Measurements from ENCODE around the gene PDLIM3. TPM values are rescaled to one million over a fixed set of nuclear protein-coding genes. Genes with fewer than 3 reads are reported as not detected.

The PDLIM3 gene
- total and polyA plus RNA-seq, 3 donors from 2014 or later = 29.8 to 66.4 (median 41.6) TPM

DNA sequence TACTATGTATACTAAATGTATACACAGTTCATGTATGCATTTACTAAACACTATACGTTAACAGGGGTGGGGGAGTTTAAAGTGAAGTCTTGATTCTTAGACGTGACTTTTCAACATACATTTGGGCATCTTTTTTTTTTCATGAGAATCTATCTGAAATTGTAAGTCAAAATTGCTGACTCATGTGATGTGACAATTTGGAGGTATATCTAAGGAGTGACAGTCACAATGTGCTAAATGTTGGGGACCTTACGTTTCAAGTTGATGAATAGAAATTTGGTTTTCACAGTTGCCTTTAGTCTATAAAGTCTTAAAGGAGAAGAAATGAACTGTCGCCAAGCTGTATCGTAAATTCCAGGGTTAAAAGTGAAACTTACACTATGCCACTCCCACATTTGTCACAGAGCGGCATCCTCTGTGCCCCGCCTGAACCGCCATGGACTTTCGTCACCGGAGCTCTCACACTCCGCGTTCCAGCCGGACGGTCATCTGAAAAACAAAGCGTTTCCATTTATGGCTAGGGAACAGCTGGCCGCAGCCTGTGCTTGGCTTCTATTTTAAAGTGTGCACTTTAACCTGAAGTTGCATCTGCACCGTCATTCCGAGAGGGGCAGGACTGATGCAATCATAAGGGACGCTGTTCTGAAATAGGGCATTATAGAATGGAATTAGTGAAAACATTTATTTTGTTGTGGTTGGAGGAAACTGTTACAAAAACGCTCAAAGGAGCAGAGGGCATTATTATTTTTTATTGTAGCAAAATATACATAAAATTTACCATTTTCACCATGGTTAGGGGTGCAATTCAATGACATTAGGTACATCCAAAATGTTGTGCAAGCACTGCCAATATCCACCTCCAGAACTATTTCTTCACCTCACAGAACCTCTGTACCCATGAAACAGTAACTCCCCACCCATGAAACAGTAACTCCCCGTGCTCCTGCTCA, 30.9 kb downstream of the PDLIM3 start:
- peak; percentile 73 for DNase-seq
- no peak for TF ChIP-seq POLR2A (IDR thresholded peaks at IDR 0.05)
- TF ChIP-seq, protein P1, sequence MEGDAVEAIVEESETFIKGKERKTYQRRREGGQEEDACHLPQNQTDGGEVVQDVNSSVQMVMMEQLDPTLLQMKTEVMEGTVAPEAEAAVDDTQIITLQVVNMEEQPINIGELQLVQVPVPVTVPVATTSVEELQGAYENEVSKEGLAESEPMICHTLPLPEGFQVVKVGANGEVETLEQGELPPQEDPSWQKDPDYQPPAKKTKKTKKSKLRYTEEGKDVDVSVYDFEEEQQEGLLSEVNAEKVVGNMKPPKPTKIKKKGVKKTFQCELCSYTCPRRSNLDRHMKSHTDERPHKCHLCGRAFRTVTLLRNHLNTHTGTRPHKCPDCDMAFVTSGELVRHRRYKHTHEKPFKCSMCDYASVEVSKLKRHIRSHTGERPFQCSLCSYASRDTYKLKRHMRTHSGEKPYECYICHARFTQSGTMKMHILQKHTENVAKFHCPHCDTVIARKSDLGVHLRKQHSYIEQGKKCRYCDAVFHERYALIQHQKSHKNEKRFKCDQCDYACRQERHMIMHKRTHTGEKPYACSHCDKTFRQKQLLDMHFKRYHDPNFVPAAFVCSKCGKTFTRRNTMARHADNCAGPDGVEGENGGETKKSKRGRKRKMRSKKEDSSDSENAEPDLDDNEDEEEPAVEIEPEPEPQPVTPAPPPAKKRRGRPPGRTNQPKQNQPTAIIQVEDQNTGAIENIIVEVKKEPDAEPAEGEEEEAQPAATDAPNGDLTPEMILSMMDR (IDR thresholded peaks at IDR 0.05) = no peak
- Histone ChIP-seq H3K27ac (peak overlapping the region; percentile 12 to 39), H3K27me3 (no peaks in the 10 kb centered on the region), H3K36me3 (ENCODE audit: low read depth, missing control alignments) (no peaks in the 10 kb centered on the region), H3K9me3 (no peaks in the 10 kb centered on the region), H3K4me3 (no peak overlapping the region), H3K4me1 (no peaks in the 10 kb centered on the region)
- 49 to 58% methylated on average over 21 of the region's 21 CpGs for WGBS, 2 donors
- intact Hi-C loops (cut with DNase I; ENCODE audit: low total_unique reads) = no loop called here

DNA sequence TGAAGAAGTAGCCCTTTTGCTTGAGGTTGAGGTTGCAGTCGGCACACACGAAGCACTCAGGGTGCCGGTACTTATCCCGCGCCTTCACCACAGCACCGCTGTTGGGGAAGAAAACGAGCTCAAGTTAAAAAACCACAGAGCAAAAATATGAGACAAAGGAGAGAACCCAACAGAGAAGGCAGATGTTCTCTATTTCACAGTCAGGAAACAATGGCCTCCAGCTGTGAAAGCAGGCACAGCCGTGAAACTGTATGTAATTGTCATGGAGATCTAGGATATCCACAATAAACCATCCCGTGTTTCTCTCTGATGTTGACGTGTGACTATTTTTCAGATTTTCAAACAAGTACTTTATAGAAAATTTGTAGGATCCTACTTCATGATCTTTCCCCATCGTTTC, 32.9 kb downstream of the PDLIM3 start:
- TF ChIP-seq, protein P1 (IDR thresholded peaks at IDR 0.05) = no peak
- intact Hi-C loops (cut with DNase I; ENCODE audit: low total_unique reads) = no loop called here
- Histone ChIP-seq H3K36me3 (ENCODE audit: low read depth, missing control alignments) (no peaks in the 10 kb centered on the region), H3K9me3 (no peaks in the 10 kb centered on the region), H3K4me3 (no peak overlapping the region), H3K27me3 (no peaks in the 10 kb centered on the region), H3K27ac (no peak overlapping the region), H3K4me1 (no peaks in the 10 kb centered on the region)
- WGBS, 2 donors = 69 to 89% methylated on average over 11 of the region's 11 CpGs
- no peak for DNase-seq

DNA sequence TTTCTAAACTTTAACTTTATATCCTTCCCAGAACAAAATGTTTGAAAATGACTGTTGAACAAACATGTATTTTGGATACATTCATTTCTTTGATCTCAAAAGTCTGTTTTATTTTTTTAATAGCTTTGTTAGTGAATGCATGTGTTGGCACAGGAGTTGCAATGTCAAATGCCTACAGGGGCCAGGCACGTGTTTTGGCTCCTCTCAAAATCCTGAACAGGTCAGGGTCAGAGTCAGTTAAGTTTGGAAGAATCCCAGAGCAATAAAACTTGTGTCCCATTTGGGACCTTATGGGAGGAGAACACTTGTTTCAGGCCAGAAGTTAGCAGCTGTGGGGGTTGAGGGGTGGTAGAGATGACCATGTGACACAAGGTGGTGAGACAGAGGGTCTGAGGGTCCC, 34.7 kb downstream of the PDLIM3 start:
- no peak for DNase-seq
- no peak for TF ChIP-seq POLR2A (IDR thresholded peaks at IDR 0.05)
- TF ChIP-seq, protein P1 (IDR thresholded peaks at IDR 0.05) = no peak
- intact Hi-C loops (cut with DNase I; ENCODE audit: low total_unique reads) = no loop called here
- H3K4me3 ChIP-seq = no peak overlapping the region
- no peaks in the 10 kb centered on the region for H3K4me1 ChIP-seq
- H3K27me3 ChIP-seq = no peaks in the 10 kb centered on the region
- no peak overlapping the region for H3K27ac ChIP-seq
- no peaks in the 10 kb centered on the region for H3K9me3 ChIP-seq
- WGBS, 2 donors = 35 to 42% methylated on average over 1 of the region's 1 CpG
- H3K36me3 ChIP-seq (ENCODE audit: low read depth, missing control alignments) = no peaks in the 10 kb centered on the region

DNA sequence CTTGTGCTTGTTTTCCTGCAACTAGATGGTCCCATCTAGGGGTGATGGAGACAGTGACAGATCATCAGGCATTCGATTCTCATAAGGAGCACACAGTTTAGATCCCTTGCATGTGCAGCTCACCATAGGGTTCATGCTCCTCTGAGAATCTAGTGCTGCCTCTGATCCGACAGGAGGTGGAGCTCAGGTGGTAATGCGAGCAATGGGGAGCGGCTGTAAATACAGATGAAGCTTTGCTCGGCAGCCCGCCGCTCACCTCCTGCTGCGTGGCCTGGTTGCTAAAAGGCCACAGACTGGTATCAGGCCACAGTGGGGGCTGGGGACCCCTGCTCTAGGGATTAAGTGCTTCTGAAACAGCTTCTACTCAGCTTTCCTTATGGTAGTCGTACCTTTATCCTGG, 35.3 kb downstream of the PDLIM3 start:
- no peak for DNase-seq
- TF ChIP-seq POLR2A (IDR thresholded peaks at IDR 0.05) = no peak
- TF ChIP-seq, protein P1 (IDR thresholded peaks at IDR 0.05) = no peak
- Histone ChIP-seq H3K36me3 (ENCODE audit: low read depth, missing control alignments) (no peaks in the 10 kb centered on the region), H3K9me3 (no peaks in the 10 kb centered on the region), H3K4me3 (no peak overlapping the region), H3K4me1 (no peaks in the 10 kb centered on the region), H3K27me3 (no peaks in the 10 kb centered on the region), H3K27ac (no peak overlapping the region)
- intact Hi-C loops (cut with DNase I; ENCODE audit: low total_unique reads) = no loop called here
- 98% methylated on average over 9 of the region's 9 CpGs for WGBS, 2 donors

DNA sequence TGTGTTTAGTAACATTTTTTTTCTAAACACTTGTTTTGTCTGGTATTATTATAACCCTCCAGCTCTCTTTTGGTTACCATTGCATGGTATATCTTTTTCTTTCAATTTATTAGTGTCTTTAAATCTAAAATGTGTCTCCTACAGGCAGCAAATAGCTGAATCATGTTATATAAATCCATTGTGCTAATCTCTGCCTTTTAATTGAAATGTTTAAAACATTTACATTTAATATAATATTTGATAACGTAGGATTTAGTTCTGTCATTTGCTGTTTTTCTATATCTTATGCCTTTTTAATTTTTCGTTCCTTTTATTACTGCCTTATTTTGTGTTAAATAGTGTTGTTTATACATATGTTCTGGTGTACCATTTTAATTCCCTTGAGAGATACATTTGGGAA, 46.7 kb downstream of the PDLIM3 start:
- no peaks in the 10 kb centered on the region for H3K36me3 ChIP-seq (ENCODE audit: low read depth, missing control alignments)
- intact Hi-C loops (cut with DNase I; ENCODE audit: low total_unique reads) = no loop called here
- no peaks in the 10 kb centered on the region for H3K4me1 ChIP-seq
- no peaks in the 10 kb centered on the region for H3K27me3 ChIP-seq
- H3K9me3 ChIP-seq = no peaks in the 10 kb centered on the region
- TF ChIP-seq POLR2A (IDR thresholded peaks at IDR 0.05) = no peak
- TF ChIP-seq, protein P1 (IDR thresholded peaks at IDR 0.05) = no peak
- DNase-seq = no peak
- WGBS, 2 donors = 91 to 97% methylated on average over 2 of the region's 2 CpGs
- H3K4me3 ChIP-seq = no peak overlapping the region
- no peak overlapping the region for H3K27ac ChIP-seq

Data from testis (tissue), 3 donors.